Measurements from ENCODE around the gene SUGT1.

- no peak for TF ChIP-seq POLR2A (IDR thresholded peaks at IDR 0.05)
- no peak for TF ChIP-seq CTCF (IDR thresholded peaks at IDR 0.05)
These were observed 50.8 kb downstream of the SUGT1 start for GRCh38 chr13:52703482-52703881.
